HG03565 (cell line): ENCODE data around the gene API5.
"Not testable (repeated sequence)": the region's sequence is repeated elsewhere in the genome, so short reads cannot be mapped to it uniquely, and the experiment has no call there.

Experiments
- ATAC-seq: cut with Tn5 transposase; IDR thresholded peaks from one replicate; pipeline ENCODE4 v1.9.1; 2021; ENCODE audit warnings: mild to moderate bottlenecking, moderate library complexity; ENCODE audit not compliant: unreplicated experiment

API5 gene

DNA sequence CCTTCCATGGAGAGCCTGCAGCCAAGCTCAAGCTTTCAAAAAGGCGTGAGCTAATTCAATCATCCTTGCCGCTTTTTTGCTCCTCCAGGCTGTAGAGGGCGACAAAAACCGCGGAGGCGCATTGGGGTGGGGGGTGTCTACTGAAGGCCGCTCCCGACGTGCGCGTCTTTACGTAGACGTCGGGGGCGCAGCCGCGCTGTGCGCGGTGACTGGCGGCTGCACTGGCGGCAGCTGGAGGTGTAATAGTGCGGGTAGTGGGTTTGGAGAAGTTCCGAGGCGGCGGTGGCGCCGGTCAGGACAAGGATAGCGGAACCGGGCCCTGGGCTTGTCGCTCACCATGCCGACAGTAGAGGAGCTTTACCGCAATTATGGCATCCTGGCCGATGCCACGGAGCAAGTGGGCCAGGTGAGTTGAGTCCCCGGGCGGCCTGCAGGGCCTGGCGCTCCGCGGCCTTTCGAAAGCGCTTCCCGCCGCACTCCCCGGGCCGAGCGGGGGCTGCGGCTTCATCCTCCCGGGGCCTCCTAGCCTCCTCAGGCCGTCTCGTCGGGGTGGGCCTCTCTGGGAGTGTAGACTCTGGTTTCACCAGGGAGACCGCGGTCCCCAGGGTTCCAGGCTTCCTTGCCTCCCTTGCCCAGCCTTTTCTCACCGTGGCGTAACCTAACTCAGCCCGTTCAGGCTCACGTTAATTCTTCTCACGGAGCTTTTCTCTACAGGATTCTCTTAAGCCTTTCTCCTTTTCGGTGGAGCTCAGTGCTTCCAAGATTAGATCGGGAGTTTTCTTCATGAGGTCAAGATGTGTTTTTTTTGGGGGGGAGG is at the start of gene API5:
Gene API5, plus strand, starts transcription at position 206 of the 817 bp plus-strand sequence. Its CDS starts 132 bp downstream, at position 338.
- ATAC-seq: peak; percentile 96

DNA sequence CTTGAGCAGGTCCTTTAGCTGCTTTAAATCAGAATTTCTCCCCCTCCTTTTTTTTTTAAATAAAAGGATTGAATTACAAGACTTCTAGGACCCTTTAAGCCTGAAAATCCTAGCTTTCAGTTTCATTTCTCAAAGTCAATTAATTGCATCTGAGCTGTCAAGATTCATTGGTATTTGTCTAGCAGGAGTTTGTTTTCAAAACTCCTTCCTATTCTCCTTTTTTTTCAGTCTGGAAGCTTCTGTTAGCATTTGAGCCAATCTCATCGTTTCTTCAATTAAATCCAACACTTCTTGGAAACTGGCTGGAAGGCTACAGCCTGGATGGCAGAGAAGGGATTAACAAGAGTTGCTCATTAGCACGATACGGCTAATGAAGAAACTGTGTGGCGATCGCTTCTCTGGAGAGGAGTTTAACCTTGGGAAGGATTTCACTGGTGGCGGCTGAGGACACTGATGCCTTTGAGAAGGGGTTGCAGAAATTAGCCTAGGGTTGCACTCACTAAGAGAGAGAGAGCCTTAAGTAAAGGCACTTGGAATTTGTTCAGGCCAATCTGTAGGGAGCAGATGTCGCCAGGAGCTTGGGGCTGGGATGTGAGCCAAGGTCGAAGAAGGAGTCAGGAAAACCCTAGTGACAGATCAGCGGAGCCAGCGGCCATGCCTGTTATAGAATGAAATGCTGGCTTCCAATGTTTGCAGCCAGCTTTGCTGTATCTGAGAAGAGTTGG is 43.8 kb upstream of the API5 start:
- ATAC-seq: no peak

DNA sequence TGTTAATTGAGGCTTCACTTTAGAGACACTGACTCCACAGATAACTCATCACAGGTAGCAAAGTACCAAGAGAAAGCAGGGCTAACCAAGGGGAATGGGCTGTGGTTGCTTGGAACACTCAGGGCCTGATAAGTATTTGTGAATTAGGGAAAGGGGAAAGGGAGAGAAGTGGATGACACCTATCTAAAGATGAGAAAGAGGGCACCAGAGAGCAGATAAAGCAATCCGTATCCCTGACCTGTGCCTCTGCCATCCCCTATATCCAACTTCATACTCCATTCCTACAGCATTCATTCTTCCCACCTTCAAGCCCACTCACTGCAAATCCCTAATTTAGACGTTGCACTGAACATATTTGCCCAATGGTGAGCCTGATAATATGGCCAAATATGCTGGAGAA is 43.0 kb upstream of the API5 start:
- no peak for ATAC-seq

DNA sequence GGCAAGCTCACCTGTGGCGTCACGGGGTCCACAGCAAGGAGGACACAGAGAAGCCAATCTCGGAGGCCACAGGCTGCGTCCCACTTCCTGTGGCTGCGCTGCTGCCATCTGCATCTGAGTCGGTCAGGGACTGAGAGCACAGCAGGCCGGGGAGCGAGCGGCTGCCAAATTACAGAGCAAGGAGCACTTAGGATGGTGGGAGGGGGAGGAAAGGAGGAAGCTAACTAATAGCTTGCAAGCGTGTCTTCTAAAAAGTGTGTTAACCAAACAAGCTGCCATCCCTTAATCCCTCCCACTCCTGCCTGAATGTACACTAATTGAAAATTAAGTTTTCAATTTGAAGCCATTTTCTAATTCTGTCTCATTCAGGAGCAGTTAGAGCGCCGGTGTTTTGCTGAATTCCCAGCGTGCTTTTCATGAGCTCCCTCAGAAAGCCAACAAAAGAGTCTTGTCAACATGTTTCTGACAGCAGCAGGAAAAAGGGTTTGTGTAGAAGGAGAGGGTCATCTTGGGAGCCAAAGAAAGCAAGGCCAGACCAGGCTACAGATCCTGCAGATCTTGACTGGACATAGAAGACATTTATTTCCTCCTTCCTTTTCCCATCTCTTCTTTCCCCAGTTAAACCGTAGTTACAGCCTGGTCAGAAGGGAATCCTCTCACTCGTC is 42.4 kb upstream of the API5 start:
- no peak for ATAC-seq

DNA sequence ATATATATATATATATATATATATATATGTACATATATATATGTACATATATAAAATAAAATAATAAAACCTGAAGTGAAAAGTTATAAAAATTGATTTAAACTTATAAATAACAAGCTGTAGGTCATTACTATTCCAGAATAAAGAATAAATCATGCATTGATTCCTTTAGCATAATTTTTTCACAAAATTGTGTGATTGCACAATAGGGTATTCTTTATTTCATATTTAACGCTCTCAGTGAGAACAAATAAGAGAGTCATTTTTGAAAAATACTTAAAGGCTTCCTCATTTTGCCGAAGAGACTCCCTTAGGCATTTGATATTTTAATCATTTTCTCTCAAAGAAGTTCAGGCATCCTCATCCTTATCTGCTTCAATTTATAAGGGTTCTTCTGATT is 41.3 kb upstream of the API5 start:
- ATAC-seq: no peak

DNA sequence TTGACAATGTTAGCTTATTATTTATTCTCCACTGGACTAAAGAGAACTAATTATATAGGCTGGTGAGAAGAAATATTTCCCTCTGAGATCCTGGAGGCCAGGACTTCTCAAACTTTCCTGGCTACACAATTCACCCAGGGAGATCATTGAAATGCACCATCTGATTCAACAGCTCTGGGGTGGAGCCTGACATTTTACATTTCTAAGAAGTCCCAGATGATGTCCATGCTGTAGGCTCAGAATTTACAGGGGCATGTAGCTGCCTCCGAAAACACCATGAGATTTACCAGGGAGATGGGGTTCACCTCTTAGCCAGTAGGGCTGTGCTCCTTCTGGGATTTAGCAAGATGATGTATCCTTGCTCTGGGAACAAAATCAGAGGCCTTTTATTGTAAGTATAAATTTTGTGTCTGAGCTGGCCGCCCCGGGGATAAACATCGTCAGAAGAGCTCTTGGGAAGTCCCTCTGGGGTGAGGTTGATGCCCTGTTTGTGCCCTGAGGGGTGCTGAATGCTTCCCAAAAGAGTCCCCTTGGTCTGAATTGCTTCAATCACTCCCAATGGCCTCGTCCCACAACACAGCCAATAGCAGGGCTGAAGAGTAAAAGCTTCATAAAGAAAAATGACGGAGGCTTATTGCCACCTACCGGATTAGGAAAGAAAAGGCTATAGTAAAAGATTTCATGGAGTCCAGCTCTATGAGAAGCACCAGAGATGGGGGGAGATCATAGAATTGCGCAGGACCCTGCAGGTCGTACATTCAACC is 33.4 kb upstream of the API5 start:
- no peak for ATAC-seq

DNA sequence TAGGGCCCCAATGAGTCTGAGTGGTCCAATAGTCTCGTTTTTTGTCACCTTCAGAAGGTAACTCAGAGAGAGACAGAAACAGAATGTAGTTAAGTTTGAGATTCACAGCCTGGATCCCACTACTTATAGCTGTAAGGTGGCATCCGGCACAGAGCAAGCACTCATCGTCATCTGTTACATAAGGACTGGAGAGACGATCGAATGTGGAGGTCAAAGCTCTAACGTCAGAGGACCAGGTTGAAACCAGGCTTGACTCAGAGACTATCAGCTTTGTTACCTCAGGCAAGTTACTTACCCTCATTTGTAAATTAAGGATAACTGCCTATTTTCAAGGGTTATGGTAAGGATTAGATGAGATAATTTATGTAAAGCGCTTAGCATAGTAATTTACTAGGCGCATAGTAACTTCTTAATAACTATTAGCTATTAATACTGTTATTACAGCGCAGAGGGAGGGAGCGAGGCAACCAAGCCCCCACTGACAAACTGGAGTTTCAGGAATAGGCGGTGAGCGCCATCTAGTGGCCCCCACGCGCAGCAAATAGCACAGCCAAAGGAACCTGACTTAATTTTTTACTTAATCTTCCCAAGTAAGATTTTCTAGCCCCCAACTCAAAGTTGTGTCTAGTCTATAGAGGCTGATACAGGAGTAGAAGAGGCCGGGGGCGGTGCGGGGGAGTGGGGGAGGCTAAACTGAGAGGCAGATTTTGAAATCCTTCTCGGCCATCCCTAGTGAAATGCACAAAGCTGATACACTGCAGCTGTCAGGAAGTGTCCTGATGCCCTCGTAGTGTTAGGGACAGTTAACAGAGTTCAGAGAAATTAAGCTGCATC is 29.0 kb upstream of the API5 start:
- ATAC-seq: peak; percentile 56

DNA sequence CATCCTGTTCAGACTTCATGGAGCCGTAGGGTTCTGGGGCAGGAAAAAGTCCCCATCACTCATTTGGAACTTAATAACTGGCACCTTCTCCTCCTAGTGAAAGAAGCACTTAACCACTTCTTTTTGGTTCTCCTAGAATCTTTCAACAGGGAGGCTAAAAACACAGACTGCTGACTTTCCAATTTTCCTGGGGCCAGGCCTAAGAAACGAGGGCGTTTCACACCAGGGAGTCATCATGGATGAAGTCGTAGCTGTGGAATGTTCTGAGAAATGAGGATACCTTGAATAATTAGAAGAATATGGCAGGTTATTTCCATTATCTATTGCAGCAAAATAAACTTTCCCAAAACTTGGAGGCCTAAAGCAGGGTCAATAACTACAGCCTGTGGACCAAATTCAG is 26.0 kb upstream of the API5 start:
- ATAC-seq: no peak

DNA sequence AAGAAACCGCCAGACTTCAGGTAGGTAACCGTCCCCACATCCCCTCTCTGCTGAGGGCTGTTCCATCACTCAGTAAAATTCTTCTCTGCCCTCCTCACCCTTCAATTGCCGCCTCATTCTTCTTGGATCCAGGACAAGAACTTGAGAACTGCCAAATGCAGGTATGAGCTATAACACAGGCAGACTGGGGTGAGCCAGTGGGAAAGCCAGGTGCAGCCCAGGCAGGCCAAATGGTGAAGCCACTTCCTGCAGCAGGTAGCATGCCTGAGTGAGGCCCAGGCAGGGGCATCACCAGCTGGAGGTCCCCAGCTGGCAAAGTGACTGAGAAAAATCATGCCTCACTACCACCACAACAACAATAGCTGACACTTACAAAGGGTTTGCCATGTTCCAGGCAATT is 22.4 kb upstream of the API5 start:
- no peak for ATAC-seq

DNA sequence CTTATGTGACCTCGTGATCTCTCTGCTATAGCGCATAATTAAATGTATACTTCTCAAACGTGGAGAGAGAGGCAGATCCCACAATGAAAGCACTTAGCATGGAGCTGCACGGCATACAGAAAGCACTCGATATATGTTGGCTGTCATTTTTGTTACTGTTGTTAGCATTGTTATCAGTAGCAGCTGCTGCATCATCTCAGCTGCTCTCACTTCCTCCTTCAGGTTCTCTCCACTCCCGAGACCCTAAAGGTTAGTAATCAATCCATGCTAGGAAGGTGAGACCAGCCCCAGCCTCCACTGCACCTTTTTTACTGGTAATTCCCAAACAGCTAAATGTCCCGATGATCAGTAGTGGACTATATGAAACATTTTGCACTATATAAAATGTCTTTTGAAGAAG is 13.4 kb upstream of the API5 start:
- no peak for ATAC-seq

DNA sequence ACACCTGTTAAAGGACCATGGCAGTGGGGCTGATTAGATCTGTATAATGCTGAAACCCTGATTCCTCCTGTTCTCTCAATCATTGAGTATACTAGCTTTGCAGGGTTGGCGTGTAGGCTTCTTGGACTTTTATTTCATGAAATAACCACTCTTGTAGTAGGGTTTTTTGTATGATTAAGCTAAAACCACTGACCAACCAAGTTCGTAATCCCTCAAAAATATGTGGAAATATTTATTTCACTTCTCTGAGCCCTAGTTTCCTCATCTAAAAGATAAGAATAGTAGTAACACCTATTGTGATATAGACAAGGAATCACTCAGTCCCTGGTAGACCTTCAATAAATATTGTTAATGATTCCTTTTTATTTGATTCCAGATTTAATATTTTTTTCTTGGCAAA is 4.2 kb downstream of the API5 start:
- ATAC-seq: no peak

DNA sequence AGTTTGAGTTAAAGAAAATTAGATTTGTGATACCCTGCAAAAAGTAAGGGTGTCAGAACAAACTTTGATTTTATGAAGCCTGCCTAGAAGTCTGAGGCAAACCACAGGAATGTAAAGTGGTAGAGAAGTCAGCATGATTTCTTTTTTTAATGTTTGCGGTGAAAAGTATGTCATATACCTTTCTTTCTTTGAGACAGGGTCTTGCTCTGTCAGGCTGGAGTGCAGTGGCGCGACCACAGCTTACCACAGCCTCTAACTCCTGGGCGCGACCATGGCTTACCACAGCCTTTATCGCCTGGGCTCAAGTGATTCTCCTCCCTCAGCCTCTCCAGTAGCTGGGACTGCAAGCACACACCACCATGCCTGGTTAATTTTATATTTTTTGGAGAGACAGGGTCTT is 4.7 kb downstream of the API5 start:
- peak; percentile 23 for ATAC-seq

DNA sequence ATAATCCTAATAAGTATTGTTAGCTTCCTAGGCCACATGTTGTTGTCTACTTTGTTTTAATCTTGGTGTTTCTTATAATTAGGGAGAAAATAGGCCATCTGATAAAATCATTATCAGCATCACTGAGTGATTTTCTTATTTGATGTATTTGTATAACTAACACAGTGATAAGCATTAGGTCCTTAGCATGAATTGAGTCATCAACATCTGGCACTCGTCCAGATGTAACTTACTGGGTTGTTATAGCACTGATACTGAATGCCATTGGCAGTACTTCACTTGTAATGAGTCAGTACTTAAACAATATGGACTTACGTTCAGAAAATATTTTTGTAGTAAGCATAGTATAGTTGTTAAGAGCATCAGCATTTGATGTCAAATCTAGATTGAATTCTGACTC is 16.2 kb downstream of the API5 start:
- ATAC-seq: no peak

DNA sequence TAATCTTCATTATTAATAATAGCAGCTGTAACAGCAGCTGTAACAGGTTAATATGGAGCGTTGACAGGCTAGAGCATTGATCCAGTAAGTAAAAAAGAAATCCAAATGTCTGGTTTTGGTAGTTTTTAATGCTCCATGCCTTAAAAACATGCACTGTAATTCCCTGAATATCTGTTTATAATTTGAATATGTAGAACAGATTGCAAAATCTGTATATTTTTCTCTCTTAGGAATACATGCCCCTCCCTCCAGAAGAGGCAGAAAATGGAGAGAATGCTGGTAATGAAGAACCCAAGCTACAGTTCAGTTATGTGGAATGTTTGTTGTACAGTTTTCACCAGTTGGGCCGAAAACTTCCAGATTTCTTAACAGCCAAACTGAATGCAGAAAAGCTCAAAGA is 16.7 kb downstream of the API5 start:
- ATAC-seq: no peak

DNA sequence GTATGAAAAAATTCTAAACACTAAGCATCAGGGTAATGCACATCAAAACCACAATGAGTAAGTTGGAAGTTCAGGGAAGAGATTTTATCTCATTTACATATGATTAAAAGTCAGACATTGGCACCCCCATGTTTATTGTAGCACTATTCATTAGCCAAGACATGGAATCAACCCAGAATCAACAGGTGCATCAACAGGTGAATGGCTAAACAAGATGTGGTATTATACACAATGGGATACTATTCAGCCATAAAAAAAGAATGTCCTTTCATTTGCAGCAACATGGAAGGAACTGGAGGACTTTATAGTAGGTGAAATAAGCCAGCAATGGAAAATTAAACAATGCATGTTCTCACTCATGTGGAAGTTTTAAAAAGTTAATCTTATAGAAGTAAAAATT is 29.4 kb downstream of the API5 start:
- no peak for ATAC-seq

DNA sequence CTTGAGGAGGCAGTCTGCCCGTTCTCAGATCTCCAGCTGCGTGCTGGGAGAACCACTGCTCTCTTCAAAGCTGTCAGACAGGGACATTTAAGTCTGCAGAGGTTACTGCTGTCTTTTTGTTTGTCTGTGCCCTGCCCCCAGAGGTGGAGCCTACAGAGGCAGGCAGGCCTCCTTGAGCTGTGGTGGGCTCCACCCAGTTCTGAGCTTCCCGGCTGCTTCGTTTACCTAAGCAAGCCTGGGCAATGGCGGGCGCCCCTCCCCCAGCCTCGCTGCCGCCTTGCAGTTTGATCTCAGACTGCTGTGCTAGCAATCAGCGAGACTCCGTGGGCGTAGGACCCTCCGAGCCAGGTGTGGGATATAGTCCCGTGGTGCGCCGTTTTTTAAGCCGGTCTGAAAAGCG is 39.6 kb downstream of the API5 start:
- not testable (repeated sequence) for ATAC-seq

DNA sequence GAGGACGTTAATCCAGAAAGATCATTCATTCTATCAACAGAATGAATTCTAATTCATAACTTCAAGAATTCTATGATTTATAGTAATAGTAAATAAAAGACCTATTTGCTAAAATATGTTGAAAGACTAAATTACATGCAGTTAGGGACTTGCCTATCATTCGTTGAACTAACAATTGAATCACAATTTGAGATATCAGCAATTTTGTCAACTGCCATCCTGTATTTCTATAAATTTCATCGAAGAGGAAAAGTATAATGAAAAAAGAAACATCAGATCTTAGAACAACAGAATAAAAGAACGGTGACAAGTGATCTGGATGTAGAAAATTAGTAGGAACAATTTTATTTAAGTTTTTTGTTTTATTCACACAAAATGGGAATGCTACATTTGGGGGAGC is 42.5 kb downstream of the API5 start:
- no peak for ATAC-seq

DNA sequence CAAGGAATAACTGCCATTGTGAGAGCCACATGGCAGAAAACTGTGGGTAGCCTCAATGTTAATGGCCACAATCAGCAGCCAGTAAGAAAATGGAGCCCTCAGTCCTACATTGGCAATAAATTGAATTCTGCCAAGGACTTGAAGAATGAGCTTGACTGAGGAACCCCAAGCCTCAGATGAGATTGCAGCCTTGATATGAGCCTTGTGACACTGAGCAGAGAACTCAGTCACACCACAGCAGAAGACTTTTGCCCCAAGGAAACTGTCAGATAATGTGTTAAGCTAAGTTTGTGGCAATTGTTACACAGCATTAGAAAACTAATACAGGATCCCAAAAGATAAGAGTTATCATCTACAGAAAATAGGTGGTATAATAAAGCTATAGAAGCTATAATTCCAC is 44.5 kb downstream of the API5 start:
- ATAC-seq: no peak

DNA sequence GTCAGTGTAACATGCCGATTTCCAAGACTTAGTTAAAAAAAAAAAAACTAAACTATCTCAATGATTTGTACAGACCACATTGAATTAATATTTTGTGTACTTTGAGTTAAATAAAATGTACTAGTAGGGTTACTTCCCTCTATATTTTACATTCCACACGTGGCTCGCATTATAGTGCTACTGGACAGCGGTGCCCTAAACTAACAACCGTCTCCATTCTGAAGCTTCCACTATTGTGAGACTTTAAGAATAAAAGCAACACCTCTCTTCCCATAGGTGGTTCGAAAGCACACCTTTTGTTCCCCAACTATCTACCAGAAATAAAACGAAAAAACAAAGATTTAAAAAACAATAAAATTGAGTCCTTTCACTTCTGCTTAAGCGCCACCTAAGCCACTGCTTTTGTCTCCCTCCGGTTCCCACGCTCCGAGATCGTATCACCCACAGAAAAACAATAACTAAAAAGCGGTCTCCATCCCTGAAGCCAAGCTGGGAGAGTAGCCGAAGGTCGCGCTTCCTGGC is 46.5 kb downstream of the API5 start:
- ATAC-seq: no peak

DNA sequence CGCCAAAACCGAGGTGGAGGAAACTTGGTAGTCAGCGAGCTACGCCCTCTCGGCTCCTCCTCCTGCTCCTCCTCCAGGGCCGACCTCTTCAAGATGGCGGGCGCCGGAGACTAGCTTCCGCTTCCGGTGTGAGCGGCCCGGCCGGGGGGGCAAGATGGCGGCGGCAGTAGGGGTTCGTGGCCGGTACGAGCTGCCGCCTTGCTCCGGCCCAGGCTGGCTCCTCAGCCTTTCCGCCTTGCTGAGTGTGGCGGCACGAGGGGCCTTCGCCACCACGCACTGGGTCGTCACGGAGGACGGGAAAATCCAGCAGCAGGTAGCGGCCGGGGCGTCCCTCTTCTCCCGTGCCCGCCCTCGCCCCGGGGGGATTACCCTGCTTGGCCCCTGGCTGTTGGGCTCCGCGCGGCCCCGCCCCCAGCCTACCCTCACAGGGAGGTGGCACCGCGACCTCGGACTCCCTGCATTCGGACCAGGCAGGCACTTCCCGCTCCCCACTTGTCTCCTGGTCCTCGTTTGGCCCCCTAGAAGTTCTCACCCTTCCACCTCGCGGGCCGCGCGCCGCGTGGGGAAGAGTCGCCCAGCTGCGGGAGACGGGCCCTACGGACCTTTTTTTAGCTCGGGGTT is 47.1 kb downstream of the API5 start, which contains the start of gene TTC17:
Gene TTC17, plus strand, starts transcription at position 120 of the 621 bp plus-strand sequence. Its CDS starts 35 bp downstream, at position 155.
- peak; percentile 89 for ATAC-seq
